SK-N-MC (cell line): ENCODE results near the gene OBSCN.

ENCODE experiments used
- DNase-seq: peaks from one replicate; pipeline ENCODE4 v3.0.0-alpha.2; 2011; ENCODE audit warnings: low read depth, low spot score
- H3K27ac ChIP-seq: fragments of 200-600 bp; sonication (generic); 2 replicates; pipeline ENCODE4 v1.5.1; 2016; ENCODE audit warnings: mixed run types
- H3K36me3 ChIP-seq: fragments of 200-600 bp; sonication (generic); 2 replicates; pipeline ENCODE4 v1.6.1; 2017; ENCODE audit warnings: antibody characterized with exemption, low read length, mixed read lengths; ENCODE audit not compliant: insufficient read depth
- H3K4me3 ChIP-seq: fragments of 200-600 bp; sonication (generic); 2 replicates; pipeline ENCODE4 v1.5.1; 2016
- H3K9ac ChIP-seq: fragments of 200-600 bp; sonication (generic); 2 replicates; pipeline ENCODE4 v1.8.0; 2017; ENCODE audit warnings: mixed run types, mixed read lengths; ENCODE audit not compliant: insufficient read length
- H3K9me3 ChIP-seq: fragments of 200-600 bp; sonication (generic); 2 replicates; pipeline ENCODE4 v1.6.1; 2017; ENCODE audit warnings: low read depth, mild to moderate bottlenecking, antibody characterized with exemption, low read length, moderate library complexity, mixed read lengths
- EZH2 ChIP-seq: fragments of 200-600 bp; sonication (generic); IDR thresholded peaks from one replicate; pipeline ENCODE4 v1.6.1; 2017; ENCODE audit warnings: antibody characterized with exemption
- FOXP2 ChIP-seq: optimal IDR thresholded peaks from 2 replicates; pipeline ENCODE3; 2011; ENCODE audit warnings: mild to moderate bottlenecking, moderate library complexity; ENCODE audit not compliant: insufficient read depth; ENCODE audit errors: extremely low read length, control extremely low read depth
- POLR2AphosphoS5 ChIP-seq: IDR thresholded peaks from 2 replicates; pipeline ENCODE4 v1.6.1; 2012; ENCODE audit warnings: mild to moderate bottlenecking, low read depth, low read length, borderline replicate concordance

Gene OBSCN

GRCh38 chr1:228359613-228360532, 152.0 kb downstream of the OBSCN start:
- no peak for DNase-seq
- Histone ChIP-seq H3K9ac (no peak overlapping the region), H3K4me3 (no peak overlapping the region), H3K36me3 (no peaks in the 10 kb centered on the region), H3K9me3 (no peaks in the 10 kb centered on the region), H3K27ac (no peak overlapping the region)
- TF ChIP-seq EZH2 (no peak), POLR2AphosphoS5 (no peak), FOXP2 (no peak)

DNA sequence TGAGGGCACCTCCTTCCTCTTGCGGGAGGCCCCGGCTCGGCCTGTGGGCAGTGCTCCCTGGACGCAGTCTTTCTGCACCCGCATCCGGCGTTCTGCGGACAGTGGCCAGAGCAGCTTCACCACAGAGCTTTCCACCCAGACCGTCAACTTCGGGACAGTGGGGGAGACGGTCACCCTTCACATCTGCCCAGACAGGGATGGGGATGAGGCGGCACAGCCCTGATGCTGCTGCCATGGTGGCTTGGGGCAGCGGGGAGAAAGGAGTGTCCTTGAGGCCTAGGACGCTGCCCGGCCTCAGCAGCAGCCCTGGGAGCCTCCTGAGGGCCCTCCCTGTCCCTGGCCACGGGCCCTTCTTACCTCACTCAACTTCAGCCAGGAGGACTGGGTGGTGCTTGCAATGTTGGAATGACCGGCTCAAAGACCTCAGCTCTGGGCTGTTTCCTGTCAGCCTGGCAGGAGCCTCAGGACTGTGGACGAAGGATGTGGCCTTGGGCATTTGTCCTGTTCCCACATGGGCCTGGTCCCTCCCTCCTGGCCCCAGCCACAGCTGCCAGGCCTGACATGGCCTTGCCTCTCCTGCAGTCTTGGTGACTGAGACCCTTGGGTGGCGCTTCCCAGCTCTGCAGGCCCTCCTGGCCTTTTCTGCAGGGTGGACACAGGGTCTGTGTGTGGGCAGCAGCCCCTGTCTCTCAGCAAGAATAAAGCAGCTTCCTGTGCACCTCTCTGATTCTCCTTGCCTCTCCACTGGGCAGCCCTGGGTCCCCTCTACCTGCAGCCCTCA, 152.9 kb downstream of the OBSCN start:
- H3K9me3 ChIP-seq = no peaks in the 10 kb centered on the region
- no peak overlapping the region for H3K27ac ChIP-seq
- no peaks in the 10 kb centered on the region for H3K36me3 ChIP-seq
- TF ChIP-seq EZH2 (no peak), FOXP2 (no peak), POLR2AphosphoS5 (no peak)
- no peak overlapping the region for H3K9ac ChIP-seq
- no peak for DNase-seq
- H3K4me3 ChIP-seq = no peak overlapping the region

- H3K9me3 ChIP-seq = no peaks in the 10 kb centered on the region
- H3K9ac ChIP-seq = no peak overlapping the region
- no peak for DNase-seq
- H3K4me3 ChIP-seq = no peak overlapping the region
- H3K27ac ChIP-seq = no peak overlapping the region
- TF ChIP-seq FOXP2 (no peak), EZH2 (no peak), POLR2AphosphoS5 (no peak)
- no peaks in the 10 kb centered on the region for H3K36me3 ChIP-seq
Observed at GRCh38 chr1:228361314-228362140, 153.7 kb downstream of the OBSCN start.

GRCh38 chr1:228362141-228362883, 154.5 kb downstream of the OBSCN start:
- Histone ChIP-seq H3K27ac (no peak overlapping the region), H3K36me3 (no peaks in the 10 kb centered on the region), H3K9ac (no peak overlapping the region), H3K4me3 (no peak overlapping the region), H3K9me3 (no peaks in the 10 kb centered on the region)
- no peak for DNase-seq
- TF ChIP-seq EZH2 = no peak
- no peak for TF ChIP-seq FOXP2
- TF ChIP-seq POLR2AphosphoS5 = no peak

DNA sequence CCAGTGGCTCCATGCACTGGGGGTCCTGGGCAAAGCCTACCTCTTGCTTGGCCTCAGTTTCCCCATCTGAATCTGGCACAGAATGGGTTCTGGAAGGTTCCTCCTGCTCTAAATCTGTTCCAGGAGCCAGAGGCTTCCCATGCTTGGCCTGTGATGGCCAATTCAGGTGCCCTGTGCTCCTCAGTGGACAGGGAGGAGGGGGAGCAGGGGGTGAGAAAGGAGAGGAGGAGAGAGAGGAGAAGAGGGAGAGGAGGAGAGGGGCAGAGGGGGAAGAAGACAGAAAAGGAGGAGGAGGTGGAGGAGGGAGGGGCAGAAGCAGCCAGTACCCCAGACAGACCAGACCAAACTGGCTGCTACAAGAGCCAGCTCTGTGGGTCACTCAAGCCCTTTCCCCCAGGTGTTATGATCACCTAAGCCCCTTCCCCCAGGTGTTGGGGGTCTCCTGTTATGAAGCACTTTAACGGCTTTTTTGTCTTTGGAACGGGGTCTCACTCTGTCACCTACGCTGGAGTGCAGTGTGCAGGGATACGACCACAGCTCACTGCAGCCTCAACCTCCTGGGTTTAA, 155.1 kb downstream of the OBSCN start:
- H3K9me3 ChIP-seq = no peaks in the 10 kb centered on the region
- no peaks in the 10 kb centered on the region for H3K36me3 ChIP-seq
- no peak for DNase-seq
- no peak for TF ChIP-seq FOXP2
- no peak for TF ChIP-seq POLR2AphosphoS5
- TF ChIP-seq EZH2 = no peak
- H3K4me3 ChIP-seq = no peak overlapping the region
- H3K27ac ChIP-seq = no peak overlapping the region
- H3K9ac ChIP-seq = no peak overlapping the region

- no peak for DNase-seq
- no peak for TF ChIP-seq FOXP2
- TF ChIP-seq EZH2 = no peak
- no peak for TF ChIP-seq POLR2AphosphoS5
- Histone ChIP-seq H3K27ac (no peak overlapping the region), H3K4me3 (no peak overlapping the region), H3K36me3 (no peaks in the 10 kb centered on the region), H3K9me3 (no peaks in the 10 kb centered on the region), H3K9ac (no peak overlapping the region)
Observed at GRCh38 chr1:228363686-228364067, 155.8 kb downstream of the OBSCN start.

DNA sequence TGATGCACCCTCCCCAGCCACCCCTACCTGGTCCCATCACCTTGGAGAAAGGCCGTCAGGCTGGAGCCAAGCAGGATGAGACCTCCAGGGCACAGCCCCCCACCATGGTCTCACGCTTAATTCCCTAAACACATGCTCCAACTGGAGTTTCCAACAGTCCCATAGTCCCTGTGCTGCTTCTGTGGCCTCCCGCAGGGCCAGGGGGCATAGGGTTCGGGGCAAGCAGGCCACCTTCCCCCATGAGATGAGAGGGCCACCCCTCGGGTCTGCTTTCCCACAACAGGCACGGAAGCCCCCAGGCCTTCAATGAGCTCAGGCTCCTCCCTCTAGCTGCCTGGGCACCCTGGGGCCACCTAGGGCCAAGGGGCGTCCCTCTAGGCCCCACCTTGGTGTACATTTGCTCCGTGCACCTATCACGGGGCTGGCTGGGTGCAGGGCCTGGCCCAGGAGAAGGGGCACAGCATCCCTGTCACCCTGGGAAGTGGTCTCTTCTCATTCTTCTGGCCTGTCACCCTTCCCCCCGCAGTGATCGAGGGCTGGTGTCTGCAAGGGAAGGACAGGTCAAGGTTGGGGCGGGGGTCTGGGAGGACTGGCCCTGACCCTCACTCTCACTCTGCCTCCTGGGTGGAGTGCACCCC, 156.3 kb downstream of the OBSCN start:
- no peak overlapping the region for H3K27ac ChIP-seq
- no peak overlapping the region for H3K4me3 ChIP-seq
- no peak for TF ChIP-seq EZH2
- no peak for TF ChIP-seq POLR2AphosphoS5
- TF ChIP-seq FOXP2 = no peak
- H3K36me3 ChIP-seq = no peaks in the 10 kb centered on the region
- DNase-seq = no peak
- no peak overlapping the region for H3K9ac ChIP-seq
- H3K9me3 ChIP-seq = no peaks in the 10 kb centered on the region
